ENCODE measurements around the gene DAPK1.

DAPK1 gene

DNA sequence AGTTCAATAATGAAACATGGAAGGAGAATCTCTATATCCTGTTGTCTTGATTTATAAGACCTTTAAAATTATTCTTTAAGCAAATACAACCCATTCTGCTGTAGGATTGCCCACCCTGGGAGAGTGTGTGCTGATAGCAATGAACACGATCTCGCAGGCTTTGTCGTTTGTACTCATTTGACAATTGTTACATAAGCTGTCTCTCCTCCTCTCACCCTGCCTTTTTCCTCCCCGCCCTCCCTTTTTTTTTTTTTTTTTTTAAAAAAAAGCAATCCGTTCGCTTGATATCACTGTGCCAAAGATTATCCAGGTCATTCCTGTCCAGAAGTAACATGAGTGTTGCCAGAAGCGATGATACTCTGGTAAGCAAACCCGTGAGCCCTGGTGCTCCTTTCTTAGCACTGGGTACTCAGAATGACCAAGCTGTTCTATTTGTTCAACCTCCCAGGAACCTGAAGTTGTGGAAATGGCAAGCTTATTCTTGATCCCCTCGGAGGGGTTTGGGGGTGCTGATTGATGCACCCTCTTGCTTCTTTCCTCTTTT, 145.5 kb downstream of the DAPK1 start:
- H3K9me3 ChIP-seq (ENCODE audit: control insufficient read depth, low read depth, low read length): no peaks in the 10 kb centered on the region
- no peak overlapping the region for H3K4me3 ChIP-seq (ENCODE audit: low read length)
- no peaks in the 10 kb centered on the region for H3K27me3 ChIP-seq (ENCODE audit: control insufficient read depth, insufficient read depth, low read length)
- peaks cover 10% of the 10 kb centered on the region for H3K4me1 ChIP-seq (ENCODE audit: control insufficient read depth, low read depth, low read length)
- H3K9ac ChIP-seq (ENCODE audit: low read length): no peak overlapping the region
- H3K27ac ChIP-seq (ENCODE audit: low read length): no peak overlapping the region
- peaks cover 67% of the 10 kb centered on the region for H3K36me3 ChIP-seq (ENCODE audit: control insufficient read depth, low read depth, low read length)

DNA sequence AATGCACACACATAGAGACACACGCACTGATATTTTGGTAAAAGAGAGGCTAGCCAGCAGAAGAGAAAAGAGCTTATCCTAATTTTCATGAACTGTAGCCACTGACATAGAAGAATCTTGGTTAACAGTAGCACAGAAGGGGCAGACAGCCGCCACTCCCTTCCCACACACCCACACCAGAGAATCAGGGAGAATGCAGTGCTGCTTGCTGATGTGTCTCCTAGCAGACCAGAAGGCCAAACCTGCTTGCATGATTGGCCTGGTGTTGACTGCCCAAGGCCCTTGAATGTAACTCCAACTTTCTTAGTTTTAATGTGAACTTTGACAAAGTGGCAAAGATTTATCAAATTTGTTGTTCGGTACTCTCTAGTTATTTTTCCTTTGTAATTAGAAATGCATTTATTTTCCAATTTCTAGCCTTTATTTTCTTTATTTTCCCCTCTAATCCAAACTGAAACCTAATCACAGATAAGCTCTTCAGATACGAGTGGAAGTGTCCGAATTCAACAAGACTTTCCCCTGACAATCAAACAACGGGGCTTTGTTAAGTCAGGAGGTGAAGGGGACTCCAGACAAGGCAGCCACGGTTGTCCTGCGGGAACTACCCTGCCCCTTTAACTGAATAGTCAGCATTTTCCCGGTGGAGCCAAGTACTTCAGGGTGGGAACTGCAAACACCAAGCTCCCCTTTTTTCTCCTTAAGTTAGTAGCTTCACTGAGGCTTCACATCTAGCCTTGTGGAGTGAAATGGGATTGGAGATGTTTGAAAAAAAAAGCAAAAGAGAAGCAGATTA, 146.3 kb downstream of the DAPK1 start:
- H3K9ac ChIP-seq (ENCODE audit: low read length): no peak overlapping the region
- no peaks in the 10 kb centered on the region for H3K27me3 ChIP-seq (ENCODE audit: control insufficient read depth, insufficient read depth, low read length)
- H3K4me3 ChIP-seq (ENCODE audit: low read length): no peak overlapping the region
- H3K4me1 ChIP-seq (ENCODE audit: control insufficient read depth, low read depth, low read length): peaks cover 10% of the 10 kb centered on the region
- no peak overlapping the region for H3K27ac ChIP-seq (ENCODE audit: low read length)
- peaks cover 67% of the 10 kb centered on the region for H3K36me3 ChIP-seq (ENCODE audit: control insufficient read depth, low read depth, low read length)
- H3K9me3 ChIP-seq (ENCODE audit: control insufficient read depth, low read depth, low read length): no peaks in the 10 kb centered on the region

DNA sequence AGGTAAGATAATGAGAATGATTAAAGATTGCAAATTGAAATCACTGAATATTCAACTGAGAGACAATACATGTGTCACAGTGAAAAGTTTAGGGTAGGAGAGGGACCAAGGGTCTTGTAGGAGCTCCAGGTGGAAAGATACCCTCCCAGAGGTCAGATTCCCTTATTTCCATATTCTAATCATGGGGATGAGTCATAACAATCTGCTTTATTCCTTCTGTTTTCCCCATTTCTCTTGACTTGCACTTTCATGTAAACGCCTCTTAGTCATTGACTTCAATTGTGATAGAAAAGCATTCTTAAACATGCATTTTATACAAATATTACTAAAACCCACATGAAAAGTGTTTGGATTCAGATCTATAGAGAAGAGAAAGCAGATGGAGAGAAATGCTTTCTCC, 147.0 kb downstream of the DAPK1 start:
- Histone ChIP-seq H3K36me3 (ENCODE audit: control insufficient read depth, low read depth, low read length) (peaks cover 69% of the 10 kb centered on the region), H3K4me1 (ENCODE audit: control insufficient read depth, low read depth, low read length) (peaks cover 10% of the 10 kb centered on the region), H3K9me3 (ENCODE audit: control insufficient read depth, low read depth, low read length) (no peaks in the 10 kb centered on the region), H3K9ac (ENCODE audit: low read length) (no peak overlapping the region), H3K27ac (ENCODE audit: low read length) (no peak overlapping the region), H3K27me3 (ENCODE audit: control insufficient read depth, insufficient read depth, low read length) (no peaks in the 10 kb centered on the region), H3K4me3 (ENCODE audit: low read length) (no peak overlapping the region)

DNA sequence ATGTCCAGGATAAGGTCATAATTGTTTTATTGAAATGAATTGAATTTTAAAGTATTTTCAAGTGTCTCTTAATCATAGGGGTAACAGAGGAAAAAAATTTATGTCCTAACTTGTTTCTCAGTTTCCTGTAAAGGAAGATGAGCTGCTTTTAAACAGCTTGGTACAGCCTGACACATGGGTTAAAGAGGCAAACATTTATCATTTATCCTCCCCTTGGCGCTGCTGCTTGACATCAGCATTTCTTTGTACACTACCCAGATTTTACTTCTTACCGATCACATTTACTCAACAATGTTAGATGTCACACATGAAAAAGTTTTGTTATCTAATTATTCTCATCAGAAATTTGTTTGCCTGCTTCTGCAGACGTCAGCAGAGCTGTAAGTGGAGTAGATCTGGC, 148.9 kb downstream of the DAPK1 start:
- H3K36me3 ChIP-seq (ENCODE audit: control insufficient read depth, low read depth, low read length): peaks cover 68% of the 10 kb centered on the region
- H3K4me3 ChIP-seq (ENCODE audit: low read length): no peak overlapping the region
- H3K27me3 ChIP-seq (ENCODE audit: control insufficient read depth, insufficient read depth, low read length): no peaks in the 10 kb centered on the region
- peaks cover 10% of the 10 kb centered on the region for H3K4me1 ChIP-seq (ENCODE audit: control insufficient read depth, low read depth, low read length)
- H3K27ac ChIP-seq (ENCODE audit: low read length): no peak overlapping the region
- H3K9me3 ChIP-seq (ENCODE audit: control insufficient read depth, low read depth, low read length): no peaks in the 10 kb centered on the region
- no peak overlapping the region for H3K9ac ChIP-seq (ENCODE audit: low read length)

DNA sequence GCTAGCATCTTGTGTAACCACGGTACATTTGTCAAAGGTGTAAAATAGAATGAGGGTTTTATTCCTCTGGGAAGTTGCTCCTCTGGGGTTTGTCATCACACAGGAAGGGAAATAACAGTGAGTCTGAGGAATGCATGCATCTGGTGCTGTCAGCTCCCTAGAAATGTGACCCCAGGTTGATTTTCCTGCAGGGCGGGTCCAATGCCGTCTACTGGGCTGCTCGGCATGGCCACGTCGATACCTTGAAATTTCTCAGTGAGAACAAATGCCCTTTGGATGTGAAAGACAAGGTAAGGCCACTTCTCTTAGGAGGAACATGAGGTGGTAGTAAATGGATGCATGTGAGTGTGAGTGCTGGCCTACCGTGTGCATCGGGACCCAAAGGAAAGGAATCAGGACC, 149.4 kb downstream of the DAPK1 start:
- no peaks in the 10 kb centered on the region for H3K27me3 ChIP-seq (ENCODE audit: control insufficient read depth, insufficient read depth, low read length)
- H3K4me1 ChIP-seq (ENCODE audit: control insufficient read depth, low read depth, low read length): peaks cover 10% of the 10 kb centered on the region
- H3K36me3 ChIP-seq (ENCODE audit: control insufficient read depth, low read depth, low read length): peaks cover 63% of the 10 kb centered on the region
- H3K27ac ChIP-seq (ENCODE audit: low read length): no peak overlapping the region
- H3K9me3 ChIP-seq (ENCODE audit: control insufficient read depth, low read depth, low read length): no peaks in the 10 kb centered on the region
- H3K9ac ChIP-seq (ENCODE audit: low read length): no peak overlapping the region
- H3K4me3 ChIP-seq (ENCODE audit: low read length): no peak overlapping the region

DNA sequence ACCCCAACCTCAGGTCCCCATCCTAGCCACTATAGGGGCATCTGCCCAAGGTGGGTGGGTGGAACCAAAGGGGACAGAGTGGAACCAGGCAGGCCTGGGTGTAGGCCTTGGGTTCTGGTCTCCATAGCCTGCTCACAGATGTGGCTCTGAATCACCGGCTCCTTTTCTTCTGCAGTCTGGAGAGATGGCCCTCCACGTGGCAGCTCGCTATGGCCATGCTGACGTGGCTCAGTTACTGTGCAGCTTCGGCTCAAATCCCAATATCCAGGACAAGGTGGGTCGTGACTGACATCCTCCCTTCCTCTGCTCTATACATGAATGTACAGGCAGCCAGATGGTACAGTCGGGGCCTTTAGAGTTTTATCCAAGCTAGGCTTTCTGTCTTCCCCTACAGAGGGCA, 150.9 kb downstream of the DAPK1 start:
- H3K4me1 ChIP-seq (ENCODE audit: control insufficient read depth, low read depth, low read length): peaks cover 10% of the 10 kb centered on the region
- no peaks in the 10 kb centered on the region for H3K27me3 ChIP-seq (ENCODE audit: control insufficient read depth, insufficient read depth, low read length)
- H3K4me3 ChIP-seq (ENCODE audit: low read length): no peak overlapping the region
- peaks cover 59% of the 10 kb centered on the region for H3K36me3 ChIP-seq (ENCODE audit: control insufficient read depth, low read depth, low read length)
- no peak overlapping the region for H3K27ac ChIP-seq (ENCODE audit: low read length)
- H3K9ac ChIP-seq (ENCODE audit: low read length): no peak overlapping the region
- H3K9me3 ChIP-seq (ENCODE audit: control insufficient read depth, low read depth, low read length): no peaks in the 10 kb centered on the region

DNA sequence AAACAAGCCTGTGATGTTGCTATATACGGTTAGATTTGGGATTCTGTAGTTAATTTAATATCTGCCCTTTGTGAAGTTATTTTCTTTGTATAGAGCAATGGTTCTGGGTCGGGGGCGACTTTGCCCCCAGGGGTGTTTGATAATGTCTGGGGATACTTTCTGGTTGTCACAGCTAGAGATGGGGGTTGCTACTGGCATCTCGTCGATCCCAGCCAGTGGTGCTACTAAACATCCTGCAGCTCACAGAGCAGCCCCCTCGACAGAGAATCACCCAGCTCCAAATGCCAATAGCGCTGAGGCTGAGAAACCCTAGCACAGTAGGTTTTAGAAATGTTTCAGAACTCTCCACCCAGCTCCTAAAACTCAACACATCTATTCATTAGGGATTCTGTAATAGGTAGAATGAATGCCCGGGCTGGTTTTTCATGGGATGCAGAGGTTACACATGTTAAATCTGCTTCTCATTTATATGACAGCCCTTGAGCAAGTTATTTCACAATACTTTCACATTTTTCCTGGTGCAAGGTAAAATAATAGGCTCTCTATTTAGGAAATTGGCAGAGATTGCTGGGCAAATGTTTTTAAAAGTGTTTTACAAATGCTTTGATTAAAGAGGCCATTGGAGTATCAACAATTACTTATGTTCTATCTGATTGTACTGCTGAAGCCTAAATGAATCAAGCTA, 153.1 kb downstream of the DAPK1 start:
- Histone ChIP-seq H3K36me3 (ENCODE audit: control insufficient read depth, low read depth, low read length) (peaks cover 74% of the 10 kb centered on the region), H3K27ac (ENCODE audit: low read length) (no peak overlapping the region), H3K27me3 (ENCODE audit: control insufficient read depth, insufficient read depth, low read length) (no peaks in the 10 kb centered on the region)

DNA sequence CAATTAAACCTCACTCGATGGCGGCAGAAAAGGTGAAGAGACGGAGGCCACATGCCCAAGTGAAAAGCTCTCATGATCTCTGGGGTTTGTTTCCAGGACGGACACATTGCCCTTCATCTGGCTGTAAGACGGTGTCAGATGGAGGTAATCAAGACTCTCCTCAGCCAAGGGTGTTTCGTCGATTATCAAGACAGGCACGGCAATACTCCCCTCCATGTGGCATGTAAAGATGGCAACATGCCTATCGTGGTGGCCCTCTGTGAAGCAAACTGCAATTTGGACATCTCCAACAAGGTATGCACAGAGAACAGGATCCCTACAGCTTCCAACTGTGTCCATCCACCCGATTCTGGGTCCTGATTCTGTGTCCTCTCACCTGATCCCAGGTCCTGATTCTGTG, 153.8 kb downstream of the DAPK1 start:
- no peaks in the 10 kb centered on the region for H3K4me1 ChIP-seq (ENCODE audit: control insufficient read depth, low read depth, low read length)
- no peaks in the 10 kb centered on the region for H3K27me3 ChIP-seq (ENCODE audit: control insufficient read depth, insufficient read depth, low read length)
- no peak overlapping the region for H3K4me3 ChIP-seq (ENCODE audit: low read length)
- H3K9ac ChIP-seq (ENCODE audit: low read length): no peak overlapping the region
- peaks cover 67% of the 10 kb centered on the region for H3K36me3 ChIP-seq (ENCODE audit: control insufficient read depth, low read depth, low read length)
- no peaks in the 10 kb centered on the region for H3K9me3 ChIP-seq (ENCODE audit: control insufficient read depth, low read depth, low read length)
- no peak overlapping the region for H3K27ac ChIP-seq (ENCODE audit: low read length)

More for the DNA sequence above, 153.1 kb downstream of the DAPK1 start:
- H3K4me3 ChIP-seq (ENCODE audit: low read length): no peak overlapping the region
- no peaks in the 10 kb centered on the region for H3K4me1 ChIP-seq (ENCODE audit: control insufficient read depth, low read depth, low read length)
- H3K9me3 ChIP-seq (ENCODE audit: control insufficient read depth, low read depth, low read length): no peaks in the 10 kb centered on the region
- no peak overlapping the region for H3K9ac ChIP-seq (ENCODE audit: low read length)

DNA sequence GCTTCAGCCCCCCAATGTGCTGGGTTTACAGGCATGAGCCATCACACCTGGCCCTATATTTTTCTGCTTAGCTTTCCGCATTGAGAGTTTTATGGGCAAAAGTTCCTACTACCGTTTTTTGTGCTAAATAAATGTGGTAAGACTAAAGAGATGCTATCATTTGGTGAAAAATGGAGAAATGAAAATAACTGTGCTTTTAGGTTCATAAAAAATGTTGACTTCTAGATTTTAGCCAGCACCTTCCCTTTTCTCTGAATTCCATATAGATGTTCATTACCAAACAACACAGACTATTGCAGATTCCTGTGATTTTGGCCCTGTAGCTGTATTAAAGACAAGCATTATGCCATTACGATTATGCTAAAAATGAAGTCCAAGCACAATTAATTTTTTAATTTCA, 156.3 kb downstream of the DAPK1 start:
- no peak overlapping the region for H3K27ac ChIP-seq (ENCODE audit: low read length)
- no peaks in the 10 kb centered on the region for H3K27me3 ChIP-seq (ENCODE audit: control insufficient read depth, insufficient read depth, low read length)
- H3K9ac ChIP-seq (ENCODE audit: low read length): no peak overlapping the region
- no peaks in the 10 kb centered on the region for H3K9me3 ChIP-seq (ENCODE audit: control insufficient read depth, low read depth, low read length)
- H3K4me1 ChIP-seq (ENCODE audit: control insufficient read depth, low read depth, low read length): no peaks in the 10 kb centered on the region
- no peak overlapping the region for H3K4me3 ChIP-seq (ENCODE audit: low read length)
- peaks cover 61% of the 10 kb centered on the region for H3K36me3 ChIP-seq (ENCODE audit: control insufficient read depth, low read depth, low read length)

DNA sequence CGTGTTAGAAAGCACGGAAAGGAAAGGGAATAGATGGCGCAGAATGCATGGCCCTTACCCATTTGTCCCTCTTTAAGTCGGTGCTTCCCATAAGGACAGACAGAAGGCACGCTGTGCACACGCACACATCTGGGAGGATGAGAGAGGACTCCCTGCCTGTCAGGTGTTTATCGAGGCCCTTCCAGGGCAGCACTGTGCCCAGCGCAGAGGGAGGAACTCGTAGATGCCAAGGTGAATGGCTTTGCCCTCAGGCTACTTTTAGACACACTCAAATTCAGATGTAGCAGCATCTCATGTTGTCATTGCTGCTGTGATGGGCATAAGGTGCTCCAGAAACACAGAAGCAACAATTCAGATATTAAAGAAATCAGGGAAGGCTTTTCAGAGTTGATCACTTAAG, 158.1 kb downstream of the DAPK1 start:
- Histone ChIP-seq H3K27ac (ENCODE audit: low read length) (no peak overlapping the region), H3K36me3 (ENCODE audit: control insufficient read depth, low read depth, low read length) (peaks cover 43% of the 10 kb centered on the region), H3K9ac (ENCODE audit: low read length) (no peak overlapping the region), H3K4me3 (ENCODE audit: low read length) (no peak overlapping the region), H3K27me3 (ENCODE audit: control insufficient read depth, insufficient read depth, low read length) (no peaks in the 10 kb centered on the region), H3K9me3 (ENCODE audit: control insufficient read depth, low read depth, low read length) (no peaks in the 10 kb centered on the region), H3K4me1 (ENCODE audit: control insufficient read depth, low read depth, low read length) (no peaks in the 10 kb centered on the region)

DNA sequence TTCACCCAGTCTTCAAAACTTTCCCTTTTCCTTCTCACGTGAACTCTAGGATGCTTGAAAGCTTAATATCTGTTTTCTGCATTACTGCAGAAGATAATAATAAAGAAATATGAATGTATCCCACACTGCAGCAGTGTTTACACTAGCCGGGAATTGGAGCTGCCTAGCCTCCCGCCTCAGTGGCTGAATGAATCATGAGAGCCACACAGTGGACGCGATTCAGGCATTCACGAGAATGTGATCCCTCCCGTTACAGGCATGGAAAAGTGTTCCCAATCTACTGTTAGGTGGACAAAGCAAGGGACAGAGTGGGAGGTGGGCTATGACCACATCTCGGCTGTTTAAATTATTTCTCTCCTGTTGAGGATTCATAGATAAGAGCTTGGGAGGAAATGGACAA, 158.8 kb downstream of the DAPK1 start:
- Histone ChIP-seq H3K27me3 (ENCODE audit: control insufficient read depth, insufficient read depth, low read length) (no peaks in the 10 kb centered on the region), H3K4me1 (ENCODE audit: control insufficient read depth, low read depth, low read length) (no peaks in the 10 kb centered on the region), H3K9me3 (ENCODE audit: control insufficient read depth, low read depth, low read length) (no peaks in the 10 kb centered on the region), H3K36me3 (ENCODE audit: control insufficient read depth, low read depth, low read length) (peaks cover 36% of the 10 kb centered on the region), H3K4me3 (ENCODE audit: low read length) (no peak overlapping the region), H3K9ac (ENCODE audit: low read length) (no peak overlapping the region), H3K27ac (ENCODE audit: low read length) (no peak overlapping the region)
